ENCODE results near the gene FBXL17. TPM values are rescaled to one million over a fixed set of nuclear protein-coding genes. Genes with fewer than 3 reads are reported as not detected.

The FBXL17 gene
- total RNA-seq, 4 donors from 2014 or later: 14.4 to 22.0 (median 16.6) TPM

DNA sequence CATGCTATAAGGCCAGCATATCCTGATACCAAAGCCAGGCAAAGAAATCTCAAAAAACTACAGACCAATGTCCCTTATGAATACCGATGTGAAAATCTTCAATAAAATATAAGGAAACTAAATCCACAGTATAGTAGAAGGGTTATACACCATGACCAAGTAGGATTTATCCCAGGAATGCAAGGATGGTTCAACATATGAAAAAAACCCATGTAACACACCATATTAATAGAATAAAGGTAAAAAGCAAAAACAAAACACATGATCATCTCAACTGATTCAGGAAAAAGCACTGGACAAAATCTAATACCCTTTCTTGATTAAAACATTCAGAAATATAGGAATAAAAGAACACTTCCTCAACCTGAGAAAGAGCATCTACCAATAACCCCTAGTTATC is 6.1 kb downstream of the FBXL17 start:
- intact Hi-C loops (cut with DNase I): no loop called here
- Histone ChIP-seq H3K27ac (replicated peaks in 1 of 4) (no peak overlapping the region), H3K27me3 (no peaks in the 10 kb centered on the region), H3K36me3 (peaks cover 0 to 5% (median 0%) of the 10 kb centered on the region in 4 donors), H3K4me3 (no peak overlapping the region), H3K4me1 (peaks cover 12 to 22% (median 21%) of the 10 kb centered on the region in 4 donors), H3K9me3 (peaks cover 0 to 40% (median 23%) of the 10 kb centered on the region in 4 donors)
- DNase-seq (ENCODE audit: extremely low spot score): no peak
- 91% methylated on average over 1 of the region's 1 CpG for WGBS
- TF ChIP-seq POLR2A (IDR thresholded peaks at IDR 0.05; ENCODE audit: low read depth) (no peak), POLR2AphosphoS5 (IDR thresholded peaks at IDR 0.05) (no peak), EP300 (IDR thresholded peaks at IDR 0.05) (no peak)
- TF ChIP-seq, protein P1, sequence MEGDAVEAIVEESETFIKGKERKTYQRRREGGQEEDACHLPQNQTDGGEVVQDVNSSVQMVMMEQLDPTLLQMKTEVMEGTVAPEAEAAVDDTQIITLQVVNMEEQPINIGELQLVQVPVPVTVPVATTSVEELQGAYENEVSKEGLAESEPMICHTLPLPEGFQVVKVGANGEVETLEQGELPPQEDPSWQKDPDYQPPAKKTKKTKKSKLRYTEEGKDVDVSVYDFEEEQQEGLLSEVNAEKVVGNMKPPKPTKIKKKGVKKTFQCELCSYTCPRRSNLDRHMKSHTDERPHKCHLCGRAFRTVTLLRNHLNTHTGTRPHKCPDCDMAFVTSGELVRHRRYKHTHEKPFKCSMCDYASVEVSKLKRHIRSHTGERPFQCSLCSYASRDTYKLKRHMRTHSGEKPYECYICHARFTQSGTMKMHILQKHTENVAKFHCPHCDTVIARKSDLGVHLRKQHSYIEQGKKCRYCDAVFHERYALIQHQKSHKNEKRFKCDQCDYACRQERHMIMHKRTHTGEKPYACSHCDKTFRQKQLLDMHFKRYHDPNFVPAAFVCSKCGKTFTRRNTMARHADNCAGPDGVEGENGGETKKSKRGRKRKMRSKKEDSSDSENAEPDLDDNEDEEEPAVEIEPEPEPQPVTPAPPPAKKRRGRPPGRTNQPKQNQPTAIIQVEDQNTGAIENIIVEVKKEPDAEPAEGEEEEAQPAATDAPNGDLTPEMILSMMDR (IDR thresholded peaks at IDR 0.05): no peak

DNA sequence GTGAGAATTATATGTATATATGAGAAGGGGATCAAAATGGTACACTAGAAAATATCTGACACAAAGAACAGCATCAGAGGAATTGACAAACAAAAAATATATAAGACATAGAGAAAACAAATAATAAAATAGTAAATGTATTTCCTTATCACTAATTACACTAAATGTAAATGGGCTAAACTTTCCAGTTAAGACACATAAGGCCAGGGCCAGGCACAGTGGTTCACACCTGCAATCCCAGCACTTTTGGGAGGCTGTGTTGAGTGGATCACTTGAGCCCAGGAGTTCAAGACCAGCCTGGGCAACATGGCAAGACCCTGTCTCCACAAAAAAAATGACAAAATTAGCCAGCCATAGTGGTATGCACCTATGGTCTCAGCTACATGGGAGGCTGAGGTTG is 8.5 kb downstream of the FBXL17 start:
- intact Hi-C loops (cut with DNase I): no loop called here
- DNase-seq (ENCODE audit: extremely low spot score): no peak
- Histone ChIP-seq H3K36me3 (peaks cover 0 to 5% (median 0%) of the 10 kb centered on the region in 4 donors), H3K4me1 (peaks cover 0 to 2% (median 2%) of the 10 kb centered on the region in 4 donors), H3K4me3 (no peak overlapping the region), H3K9me3 (peaks cover 0 to 40% (median 23%) of the 10 kb centered on the region in 4 donors), H3K27ac (replicated peaks in 1 of 4) (no peak overlapping the region), H3K27me3 (no peaks in the 10 kb centered on the region)
- TF ChIP-seq POLR2AphosphoS5 (IDR thresholded peaks at IDR 0.05) (no peak), POLR2A (IDR thresholded peaks at IDR 0.05; ENCODE audit: low read depth) (no peak), EP300 (IDR thresholded peaks at IDR 0.05) (no peak)
- TF ChIP-seq, protein P1 (IDR thresholded peaks at IDR 0.05): no peak

GRCh38 chr5:108372369-108372768 is 9.5 kb downstream of the FBXL17 start:
- intact Hi-C loops (cut with DNase I): no loop called here
- Histone ChIP-seq H3K36me3 (peaks cover 0 to 5% (median 0%) of the 10 kb centered on the region in 4 donors), H3K27me3 (no peaks in the 10 kb centered on the region), H3K4me1 (no peaks in the 10 kb centered on the region), H3K4me3 (no peak overlapping the region), H3K9me3 (peaks cover 0 to 40% (median 23%) of the 10 kb centered on the region in 4 donors), H3K27ac (replicated peaks in 1 of 4) (no peak overlapping the region)
- DNase-seq (ENCODE audit: extremely low spot score): no peak
- no peak for TF ChIP-seq POLR2A (IDR thresholded peaks at IDR 0.05; ENCODE audit: low read depth)
- TF ChIP-seq POLR2AphosphoS5 (IDR thresholded peaks at IDR 0.05): no peak
- TF ChIP-seq EP300 (IDR thresholded peaks at IDR 0.05): no peak
- TF ChIP-seq, protein P1 (IDR thresholded peaks at IDR 0.05): no peak
- WGBS: 91% methylated on average over 2 of the region's 2 CpGs

DNA sequence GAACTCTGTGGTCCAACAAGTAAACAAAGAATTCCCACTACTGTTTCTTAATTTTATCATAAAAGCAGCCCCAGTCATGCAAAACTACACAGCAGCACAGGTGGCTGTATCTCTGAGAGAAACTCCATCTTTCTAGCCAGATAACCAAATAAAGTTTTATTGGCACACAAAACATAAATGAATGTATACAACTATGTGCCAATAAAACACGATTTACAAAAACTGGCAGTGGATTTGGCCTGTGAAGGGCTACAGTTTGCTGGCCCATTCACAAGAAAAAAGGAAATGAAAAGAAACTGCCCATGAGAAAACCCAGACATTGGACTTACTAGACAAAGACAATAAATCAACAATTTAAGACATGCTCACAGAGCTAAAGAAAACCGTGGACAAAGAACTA is 10.6 kb downstream of the FBXL17 start:
- peaks cover 0 to 5% (median 0%) of the 10 kb centered on the region in 4 donors for H3K36me3 ChIP-seq
- no peak overlapping the region for H3K4me3 ChIP-seq
- intact Hi-C loops (cut with DNase I): no loop called here
- peaks cover 0 to 36% (median 23%) of the 10 kb centered on the region in 4 donors for H3K9me3 ChIP-seq
- 92% methylated on average over 2 of the region's 2 CpGs for WGBS
- no peak for DNase-seq (ENCODE audit: extremely low spot score)
- no peaks in the 10 kb centered on the region for H3K27me3 ChIP-seq
- TF ChIP-seq, protein P1 (IDR thresholded peaks at IDR 0.05): no peak
- TF ChIP-seq POLR2A (IDR thresholded peaks at IDR 0.05; ENCODE audit: low read depth): no peak
- no peak for TF ChIP-seq EP300 (IDR thresholded peaks at IDR 0.05)
- no peak for TF ChIP-seq POLR2AphosphoS5 (IDR thresholded peaks at IDR 0.05)
- peaks cover 0 to 11% (median 8%) of the 10 kb centered on the region in 4 donors for H3K4me1 ChIP-seq
- no peak overlapping the region for H3K27ac ChIP-seq (replicated peaks in 1 of 4)

GRCh38 chr5:108369167-108369566 is 12.7 kb downstream of the FBXL17 start:
- Histone ChIP-seq H3K27ac (replicated peaks in 1 of 4) (no peak overlapping the region), H3K27me3 (no peaks in the 10 kb centered on the region), H3K36me3 (peaks cover 0 to 8% (median 5%) of the 10 kb centered on the region in 4 donors), H3K9me3 (peaks cover 0 to 18% (median 11%) of the 10 kb centered on the region in 4 donors), H3K4me1 (peaks cover 0 to 14% (median 11%) of the 10 kb centered on the region in 4 donors), H3K4me3 (no peak overlapping the region)
- intact Hi-C loops (cut with DNase I): no loop called here
- DNase-seq (ENCODE audit: extremely low spot score): no peak
- no peak for TF ChIP-seq POLR2AphosphoS5 (IDR thresholded peaks at IDR 0.05)
- WGBS: 91% methylated on average over 4 of the region's 4 CpGs

Data from esophagus muscularis mucosa (tissue), 4 donors.